22Rv1 (cell line): ENCODE measurements around the gene MRPS31.

ENCODE experiments used
- ZFX ChIP-seq: fragments of 450-650 bp; IDR thresholded peaks from 2 replicates; pipeline ENCODE4 v1.6.1; 2017; ENCODE audit warnings: antibody characterized with exemption, borderline replicate concordance
- TF ChIP-seq, protein P1 (sequence below): fragments of 450-650 bp; IDR thresholded peaks from 2 replicates; pipeline ENCODE4 v1.5.1; 2017; ENCODE audit warnings: mild to moderate bottlenecking

DNA sequence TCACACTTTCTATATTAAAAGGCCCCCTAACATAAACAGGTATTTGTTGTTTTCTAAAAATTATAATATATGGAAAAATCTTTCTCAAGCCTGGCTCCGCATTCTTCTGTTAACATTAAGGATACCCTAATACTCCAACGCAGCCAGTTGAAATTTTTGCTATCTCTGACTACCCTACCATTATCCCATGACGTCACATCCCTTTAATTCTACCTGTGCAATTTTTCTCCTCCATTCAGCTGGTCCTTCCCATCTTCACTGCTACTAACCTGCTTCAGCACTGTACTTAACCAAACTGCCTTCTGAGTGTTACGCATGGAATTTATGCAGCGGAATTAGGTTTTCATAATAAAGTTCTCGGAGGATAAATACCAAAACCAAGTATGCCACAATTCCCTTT is 1.0 kb downstream of the MRPS31 start:
- TF ChIP-seq, protein P1, sequence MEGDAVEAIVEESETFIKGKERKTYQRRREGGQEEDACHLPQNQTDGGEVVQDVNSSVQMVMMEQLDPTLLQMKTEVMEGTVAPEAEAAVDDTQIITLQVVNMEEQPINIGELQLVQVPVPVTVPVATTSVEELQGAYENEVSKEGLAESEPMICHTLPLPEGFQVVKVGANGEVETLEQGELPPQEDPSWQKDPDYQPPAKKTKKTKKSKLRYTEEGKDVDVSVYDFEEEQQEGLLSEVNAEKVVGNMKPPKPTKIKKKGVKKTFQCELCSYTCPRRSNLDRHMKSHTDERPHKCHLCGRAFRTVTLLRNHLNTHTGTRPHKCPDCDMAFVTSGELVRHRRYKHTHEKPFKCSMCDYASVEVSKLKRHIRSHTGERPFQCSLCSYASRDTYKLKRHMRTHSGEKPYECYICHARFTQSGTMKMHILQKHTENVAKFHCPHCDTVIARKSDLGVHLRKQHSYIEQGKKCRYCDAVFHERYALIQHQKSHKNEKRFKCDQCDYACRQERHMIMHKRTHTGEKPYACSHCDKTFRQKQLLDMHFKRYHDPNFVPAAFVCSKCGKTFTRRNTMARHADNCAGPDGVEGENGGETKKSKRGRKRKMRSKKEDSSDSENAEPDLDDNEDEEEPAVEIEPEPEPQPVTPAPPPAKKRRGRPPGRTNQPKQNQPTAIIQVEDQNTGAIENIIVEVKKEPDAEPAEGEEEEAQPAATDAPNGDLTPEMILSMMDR, result no peak
- TF ChIP-seq ZFX, result no peak
